GM20431 (cell line): ENCODE measurements around the gene POLA1.

Source experiments
- in situ Hi-C: fragments of 300-500 bp; cut with MseI, MboI; formaldehyde crosslinking; loops from one replicate; pipeline ENCODE4 v1.15.0; 2020; ENCODE audit warnings: low sequenced_read_pairs; ENCODE audit not compliant: unreplicated experiment

Gene POLA1

GRCh38 chrX:25004040-25004439, 310.3 kb downstream of the POLA1 start:
- in situ Hi-C loops = loop anchor here (25.0 kb wide), 1 partner anchor 142 kb away; no protein-coding TSS in a partner anchor

GRCh38 chrX:25004485-25005032, 310.8 kb downstream of the POLA1 start:
- in situ Hi-C loops = loop anchor here (25.0 kb wide), 1 partner anchor 142 kb away; no protein-coding TSS in a partner anchor

GRCh38 chrX:25005034-25005381, 311.3 kb downstream of the POLA1 start:
- in situ Hi-C loops = loop anchor here (25.0 kb wide), 1 partner anchor 143 kb away; no protein-coding TSS in a partner anchor

- in situ Hi-C loops = loop anchor here (25.0 kb wide), 1 partner anchor 143 kb away; no protein-coding TSS in a partner anchor
Measured at GRCh38 chrX:25005382-25006185, 311.9 kb downstream of the POLA1 start.

- in situ Hi-C loops = loop anchor here (25.0 kb wide), 1 partner anchor 144 kb away; no protein-coding TSS in a partner anchor
Measured at GRCh38 chrX:25006586-25007058, 312.9 kb downstream of the POLA1 start.

GRCh38 chrX:25007059-25008053, 313.6 kb downstream of the POLA1 start:
- in situ Hi-C loops = loop anchor here (25.0 kb wide), 1 partner anchor 145 kb away; no protein-coding TSS in a partner anchor

GRCh38 chrX:25009407-25009806, 315.7 kb downstream of the POLA1 start:
- in situ Hi-C loops = loop anchor here (25.0 kb wide), 1 partner anchor 147 kb away; no protein-coding TSS in a partner anchor

- in situ Hi-C loops = loop anchor here (25.0 kb wide), 1 partner anchor 149 kb away; no protein-coding TSS in a partner anchor
Measured at GRCh38 chrX:25010784-25011588, 317.3 kb downstream of the POLA1 start.

- in situ Hi-C loops = loop anchor here (25.0 kb wide), 1 partner anchor 150 kb away; no protein-coding TSS in a partner anchor
Measured at GRCh38 chrX:25011589-25012432, 318.1 kb downstream of the POLA1 start.

- in situ Hi-C loops = loop anchor here (25.0 kb wide), 1 partner anchor 150 kb away; no protein-coding TSS in a partner anchor
Measured at GRCh38 chrX:25012433-25012735, 318.7 kb downstream of the POLA1 start.

- in situ Hi-C loops = loop anchor here (25.0 kb wide), 1 partner anchor 151 kb away; no protein-coding TSS in a partner anchor
Measured at GRCh38 chrX:25012793-25013631, 319.3 kb downstream of the POLA1 start.

- in situ Hi-C loops = loop anchor here (25.0 kb wide), 1 partner anchor 151 kb away; no protein-coding TSS in a partner anchor
Measured at GRCh38 chrX:25013632-25014365, 320.1 kb downstream of the POLA1 start.

- in situ Hi-C loops = loop anchor here (25.0 kb wide), 1 partner anchor 152 kb away; no protein-coding TSS in a partner anchor
Measured at GRCh38 chrX:25014366-25014838, 320.7 kb downstream of the POLA1 start.

GRCh38 chrX:25015486-25016360, 322.0 kb downstream of the POLA1 start, which contains the start of gene ARX:
TSS of gene ARX (minus strand) at chrX:25015965. CDS start at chrX:25015737, 228 bp downstream.
- in situ Hi-C loops = loop anchor here (25.0 kb wide), 1 partner anchor 153 kb away; no protein-coding TSS in a partner anchor

GRCh38 chrX:25016361-25016671, 322.6 kb downstream of the POLA1 start:
- in situ Hi-C loops = loop anchor here (25.0 kb wide), 1 partner anchor 154 kb away; no protein-coding TSS in a partner anchor
